Activated CD8-positive, alpha-beta memory T cell treated with anti-CD3 and anti-CD28 coated beads, Interleukin-2, amount 10 ng/mL, durations not matched to agents 7 days and 5 days (primary cell): ENCODE results near the gene RAN. TPM values are rescaled to one million over a fixed set of nuclear protein-coding genes. Genes with fewer than 3 reads are reported as not detected.
"Not testable (repeated sequence)": the region's sequence is repeated elsewhere in the genome, so short reads cannot be mapped to it uniquely, and the experiment has no call there.

Experiments used
- ATAC-seq: fragments of 150-1000 bp; cut with Tn5 transposase; one replicate; pipeline ENCODE4 v1.10.0; 2021; ENCODE audit warnings: moderate library complexity
- CTCF ChIA-PET: fragments of 350-600 bp; sonication (Branson Sonifier 250); formaldehyde crosslinking; loops from one replicate; lab custom pipeline; 2021; ENCODE audit warnings: antibody characterized with exemption; lab: Charles Lee
- DNase-seq: peaks from one replicate; pipeline ENCODE4 v3.0.0-alpha.2; 2020
- H3K27ac Mint-ChIP-seq: one replicate; pipeline ENCODE4 v1.8.0; 2021; ENCODE audit warnings: mild to moderate bottlenecking, mixed read lengths
- H3K27me3 Mint-ChIP-seq: one replicate; pipeline ENCODE4 v1.8.0; 2021; ENCODE audit warnings: mixed read lengths
- H3K36me3 Mint-ChIP-seq: one replicate; pipeline ENCODE4 v1.8.0; 2021; ENCODE audit warnings: mild to moderate bottlenecking, mixed read lengths
- H3K4me1 Mint-ChIP-seq: one replicate; pipeline ENCODE4 v1.8.0; 2021; ENCODE audit warnings: mixed read lengths
- H3K4me3 Mint-ChIP-seq: one replicate; pipeline ENCODE4 v1.8.0; 2021; ENCODE audit warnings: mild to moderate bottlenecking, moderate library complexity, mixed read lengths
- H3K9me3 Mint-ChIP-seq: one replicate; pipeline ENCODE4 v1.8.0; 2022; ENCODE audit warnings: low read depth, mixed read lengths
- total RNA-seq, 2 experiments: library from RNA; stranded (reverse); gene quantifications; one replicate each; pipeline ENCODE4 v1.2.3, GENCODE V29; 2021

Gene RAN
- total RNA-seq, 2 experiments from 2014 or later = 1,047 to 1,473 TPM

GRCh38 chr12:130838284-130838950, 33.4 kb upstream of the RAN start:
- DNase-seq (peak; percentile 47), ATAC-seq (peak; percentile 40)
- CTCF ChIA-PET = interaction anchor here (1.4 to 4.2 kb wide), 5 partner anchors 12 to 42 kb away, joined by 4 to 36 read pairs (median 9); no protein-coding TSS in a partner anchor
- no peaks in the 10 kb centered on the region for H3K36me3 Mint-ChIP-seq
- peaks cover 28% of the 10 kb centered on the region for H3K4me1 Mint-ChIP-seq
- H3K27me3 Mint-ChIP-seq = no peaks in the 10 kb centered on the region
- no peaks in the 10 kb centered on the region for H3K9me3 Mint-ChIP-seq
- H3K27ac Mint-ChIP-seq = peak overlapping the region; percentile 67
- peak overlapping the region; percentile 73 for H3K4me3 Mint-ChIP-seq

DNA sequence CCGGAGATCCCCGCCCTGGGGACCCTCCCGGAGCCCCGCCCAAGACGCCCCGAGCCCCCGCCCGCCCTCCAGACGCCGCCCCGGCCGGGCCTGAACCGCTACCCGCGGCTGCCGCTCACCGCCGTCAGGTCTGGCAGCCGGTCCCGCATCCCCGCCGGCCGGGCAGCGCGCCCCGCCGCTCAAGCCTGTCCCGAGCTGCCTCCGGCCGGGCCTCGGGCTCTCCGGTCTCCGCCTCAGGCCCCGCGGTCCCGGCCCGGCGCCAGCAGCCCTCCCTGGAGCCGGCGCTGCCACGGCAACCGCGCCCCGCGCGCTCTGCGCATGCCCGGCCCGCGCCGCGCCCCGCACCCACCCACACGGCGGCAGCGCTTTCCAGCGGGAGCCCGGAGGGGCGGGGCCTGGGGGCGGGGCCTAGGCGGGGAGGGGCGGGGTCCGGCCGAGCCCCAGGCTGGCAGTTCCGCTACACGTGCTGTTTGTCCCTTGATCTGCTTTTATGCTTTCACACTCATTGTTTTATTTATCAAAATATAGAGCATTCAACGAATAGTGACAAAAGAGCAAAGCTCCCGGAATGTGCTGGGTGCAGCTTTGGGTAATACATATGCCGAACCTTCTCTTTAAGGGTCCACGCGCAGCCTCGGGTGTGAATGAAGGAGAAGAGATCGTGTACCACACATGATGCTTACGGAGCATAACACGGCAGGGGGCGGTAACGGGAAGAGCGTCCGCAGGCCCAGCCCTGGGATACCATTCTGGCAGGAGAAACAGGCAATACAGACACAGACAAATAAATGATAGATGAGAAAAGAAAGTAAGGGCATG, 32.7 kb upstream of the RAN start, which contains the start of gene STX2:
TSS of gene STX2 (minus strand) at position 300 of the 819 bp plus-strand sequence. CDS start at position 149, 151 bp downstream.
- Mint-ChIP-seq H3K4me3 (peak within 1 kb of the TSS; percentile 73), H3K27me3 (no peaks in the 10 kb centered on the region), H3K36me3 (no peaks in the 10 kb centered on the region), H3K4me1 (peaks cover 28% of the 10 kb centered on the region), H3K9me3 (no peaks in the 10 kb centered on the region), H3K27ac (peak within 1 kb of the TSS; percentile 67)
- ATAC-seq (peak; percentile 92), DNase-seq (peak; percentile 87)
- CTCF ChIA-PET = interaction anchor here (0.9 to 4.2 kb wide), 4 partner anchors 12 to 43 kb away, joined by 3 to 36 read pairs (median 6); no protein-coding TSS in a partner anchor

DNA sequence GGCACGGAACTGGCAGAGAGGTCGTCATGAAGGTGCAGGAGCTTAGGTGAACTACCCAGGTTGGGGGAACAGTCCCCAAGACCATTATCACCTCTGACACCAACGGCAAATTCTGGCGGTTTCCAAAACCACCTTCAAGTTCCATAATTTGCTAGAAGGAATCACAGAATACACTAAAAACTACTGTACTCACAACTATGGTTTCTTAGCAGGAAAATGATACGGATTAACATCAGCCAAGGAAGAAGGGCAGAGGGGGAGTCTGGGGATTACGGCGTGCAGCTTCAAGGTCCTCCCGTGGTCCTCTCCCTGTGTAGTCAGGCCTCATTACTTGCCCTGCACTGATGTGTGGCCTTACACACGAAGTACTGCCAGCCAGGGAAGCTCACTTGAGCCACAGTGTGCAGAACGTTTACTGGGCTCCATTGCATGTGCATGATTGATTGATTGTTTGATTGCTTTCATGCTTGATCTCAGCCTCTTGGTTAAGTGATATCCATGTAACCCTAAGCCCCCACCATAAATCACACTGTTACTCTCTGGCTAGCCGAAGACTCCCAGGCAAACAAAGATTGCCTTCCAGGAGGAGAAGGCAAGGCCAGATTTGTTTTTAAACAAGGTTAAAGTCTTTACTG, 32.0 kb upstream of the RAN start:
- no peak for DNase-seq
- Mint-ChIP-seq H3K4me3 (peak overlapping the region; percentile 65), H3K4me1 (peaks cover 28% of the 10 kb centered on the region), H3K27ac (peak overlapping the region; percentile 42), H3K36me3 (no peaks in the 10 kb centered on the region), H3K9me3 (no peaks in the 10 kb centered on the region), H3K27me3 (no peaks in the 10 kb centered on the region)
- ATAC-seq = no peak
- CTCF ChIA-PET = interaction anchor here (0.9 to 4.2 kb wide), 2 partner anchors 13 to 31 kb away, joined by 3 to 36 read pairs; no protein-coding TSS in a partner anchor

DNA sequence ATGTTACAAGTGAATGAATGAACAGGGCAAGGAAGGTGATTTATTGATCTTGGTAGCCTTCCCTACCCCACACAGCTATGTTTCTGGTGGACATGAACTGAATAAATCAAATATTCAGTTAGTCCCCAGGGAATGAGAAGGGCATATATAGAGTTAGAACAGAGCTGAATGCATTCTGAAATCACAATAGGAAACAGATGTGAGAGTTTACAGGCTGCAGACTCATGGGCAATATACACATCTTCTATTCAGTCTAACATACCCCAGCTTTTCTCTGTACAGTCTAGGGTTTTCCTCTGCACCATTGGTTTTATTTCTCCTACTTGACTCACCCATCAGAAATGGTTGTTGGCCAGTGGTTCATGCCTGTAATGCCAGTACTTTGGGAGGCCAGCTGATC, 25.5 kb upstream of the RAN start:
- no peak for ATAC-seq
- H3K27me3 Mint-ChIP-seq = peaks cover 2% of the 10 kb centered on the region
- H3K9me3 Mint-ChIP-seq = no peaks in the 10 kb centered on the region
- no peak overlapping the region for H3K4me3 Mint-ChIP-seq
- DNase-seq = no peak
- CTCF ChIA-PET = interaction anchor here (1.3 kb wide), 1 partner anchor 24 kb away, joined by 4 read pairs; no protein-coding TSS in a partner anchor
- H3K36me3 Mint-ChIP-seq = no peaks in the 10 kb centered on the region
- H3K4me1 Mint-ChIP-seq = no peaks in the 10 kb centered on the region
- H3K27ac Mint-ChIP-seq = no peak overlapping the region

GRCh38 chr12:130847112-130847511, 24.8 kb upstream of the RAN start:
- Mint-ChIP-seq H3K9me3 (no peaks in the 10 kb centered on the region), H3K4me3 (no peak overlapping the region), H3K27ac (no peak overlapping the region), H3K27me3 (peaks cover 2% of the 10 kb centered on the region), H3K4me1 (no peaks in the 10 kb centered on the region), H3K36me3 (no peaks in the 10 kb centered on the region)
- CTCF ChIA-PET = no interaction called here
- ATAC-seq (no peak), DNase-seq (no peak)

GRCh38 chr12:130848105-130848504, 23.8 kb upstream of the RAN start:
- H3K36me3 Mint-ChIP-seq, H3K9me3 Mint-ChIP-seq, H3K27ac Mint-ChIP-seq, DNase-seq, H3K4me1 Mint-ChIP-seq, ATAC-seq, H3K4me3 Mint-ChIP-seq, H3K27me3 Mint-ChIP-seq, CTCF ChIA-PET: not testable (repeated sequence)

- H3K4me1 Mint-ChIP-seq, CTCF ChIA-PET, H3K27ac Mint-ChIP-seq: not testable (repeated sequence)
These were observed 23.0 kb upstream of the RAN start for GRCh38 chr12:130848785-130849305.

GRCh38 chr12:130849561-130850417, 22.1 kb upstream of the RAN start:
- no peak for ATAC-seq
- H3K4me3 Mint-ChIP-seq = no peak overlapping the region
- H3K9me3 Mint-ChIP-seq = no peaks in the 10 kb centered on the region
- CTCF ChIA-PET = interaction anchor here (1.4 kb wide), 1 partner anchor 12 kb away, joined by 4 read pairs; no protein-coding TSS in a partner anchor
- peaks cover 5% of the 10 kb centered on the region for H3K27me3 Mint-ChIP-seq
- H3K36me3 Mint-ChIP-seq = no peaks in the 10 kb centered on the region
- H3K27ac Mint-ChIP-seq = no peak overlapping the region
- DNase-seq = no peak
- no peaks in the 10 kb centered on the region for H3K4me1 Mint-ChIP-seq

More at GRCh38 chr12:130848785-130849305, 23.0 kb upstream of the RAN start:
- not testable (repeated sequence) for H3K27me3 Mint-ChIP-seq, H3K9me3 Mint-ChIP-seq, H3K4me3 Mint-ChIP-seq, DNase-seq, ATAC-seq, H3K36me3 Mint-ChIP-seq

DNA sequence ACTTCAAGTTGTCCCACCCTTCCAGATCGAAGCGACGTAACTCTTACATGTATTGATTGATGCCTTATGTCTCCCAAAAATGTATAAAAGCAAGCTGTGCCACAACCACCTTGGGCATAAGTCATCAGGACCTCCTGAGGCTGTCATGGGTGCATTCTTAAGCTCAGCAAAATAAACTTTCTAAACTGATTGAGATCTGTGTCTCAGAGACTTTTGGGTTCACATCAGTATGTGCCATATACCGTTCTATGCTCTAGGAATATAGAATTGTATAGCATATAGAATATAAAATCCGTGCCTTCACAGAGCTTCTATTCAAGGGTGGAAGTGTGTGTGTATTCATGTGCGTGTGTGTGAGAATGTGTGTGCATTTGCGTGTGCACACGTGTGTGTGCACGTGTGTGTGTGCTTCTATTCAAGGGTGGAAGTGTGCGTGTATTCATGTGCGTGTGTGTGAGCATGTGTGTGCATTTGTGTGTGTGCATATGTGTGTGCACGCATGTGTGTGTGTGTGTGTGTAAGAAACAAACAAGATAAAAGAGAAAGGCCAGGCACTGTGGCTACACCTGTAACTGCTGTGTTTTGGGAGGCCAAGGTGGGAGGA, 21.3 kb upstream of the RAN start:
- peaks cover 7% of the 10 kb centered on the region for H3K27me3 Mint-ChIP-seq
- H3K27ac Mint-ChIP-seq = no peak overlapping the region
- H3K9me3 Mint-ChIP-seq = no peaks in the 10 kb centered on the region
- CTCF ChIA-PET = interaction anchor here (1.4 kb wide), 1 partner anchor 13 kb away, joined by 4 read pairs; no protein-coding TSS in a partner anchor
- H3K4me1 Mint-ChIP-seq = no peaks in the 10 kb centered on the region
- DNase-seq (no peak), ATAC-seq (no peak)
- no peak overlapping the region for H3K4me3 Mint-ChIP-seq
- H3K36me3 Mint-ChIP-seq = no peaks in the 10 kb centered on the region

- Mint-ChIP-seq H3K27ac (no peak overlapping the region), H3K27me3 (peaks cover 5% of the 10 kb centered on the region), H3K4me1 (no peaks in the 10 kb centered on the region), H3K9me3 (peaks cover 7% of the 10 kb centered on the region), H3K36me3 (peaks cover 3% of the 10 kb centered on the region), H3K4me3 (no peak overlapping the region)
- ATAC-seq (no peak), DNase-seq (no peak)
- CTCF ChIA-PET = interaction anchor here (1.3 kb wide), 1 partner anchor 12 kb away, joined by 4 read pairs; no protein-coding TSS in a partner anchor
These were observed 15.8 kb upstream of the RAN start for GRCh38 chr12:130856088-130856487.

DNA sequence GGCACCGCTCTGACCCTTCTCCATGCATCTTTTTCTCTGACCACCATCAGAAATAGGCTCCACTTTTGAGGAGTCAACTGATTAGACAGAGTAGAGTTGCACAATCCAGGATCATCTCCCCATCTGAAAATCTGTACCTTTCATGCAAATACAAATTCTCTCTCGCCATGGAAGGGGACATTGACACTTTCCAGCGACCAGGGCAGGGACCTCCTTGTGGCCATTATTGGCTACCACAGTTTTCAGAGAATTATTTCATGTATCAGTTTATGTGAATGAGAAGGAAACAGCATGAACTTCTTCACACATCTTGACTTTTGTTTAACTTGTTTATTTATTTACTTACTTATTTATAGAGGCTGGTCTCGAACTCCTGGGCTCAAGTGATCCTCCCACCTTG, 13.8 kb upstream of the RAN start:
- peaks cover 10% of the 10 kb centered on the region for H3K9me3 Mint-ChIP-seq
- H3K4me3 Mint-ChIP-seq = no peak overlapping the region
- peaks cover 5% of the 10 kb centered on the region for H3K27me3 Mint-ChIP-seq
- H3K36me3 Mint-ChIP-seq = peaks cover 3% of the 10 kb centered on the region
- ATAC-seq = no peak
- DNase-seq = no peak
- CTCF ChIA-PET = no interaction called here
- no peak overlapping the region for H3K27ac Mint-ChIP-seq
- H3K4me1 Mint-ChIP-seq = no peaks in the 10 kb centered on the region

GRCh38 chr12:130859161-130859560, 12.7 kb upstream of the RAN start:
- Mint-ChIP-seq H3K4me1 (no peaks in the 10 kb centered on the region), H3K27me3 (peaks cover 2% of the 10 kb centered on the region)
- no peak for ATAC-seq

More at GRCh38 chr12:130859161-130859560, 12.7 kb upstream of the RAN start:
- CTCF ChIA-PET = no interaction called here
- no peak for DNase-seq
- H3K36me3 Mint-ChIP-seq = peaks cover 3% of the 10 kb centered on the region
- no peak overlapping the region for H3K27ac Mint-ChIP-seq
- peaks cover 10% of the 10 kb centered on the region for H3K9me3 Mint-ChIP-seq
- H3K4me3 Mint-ChIP-seq = no peak overlapping the region
